ENCODE measurements around the gene ATRNL1.
"Not testable (repeated sequence)": the region's sequence is repeated elsewhere in the genome, so short reads cannot be mapped to it uniquely, and the experiment has no call there.

ATRNL1 gene

DNA sequence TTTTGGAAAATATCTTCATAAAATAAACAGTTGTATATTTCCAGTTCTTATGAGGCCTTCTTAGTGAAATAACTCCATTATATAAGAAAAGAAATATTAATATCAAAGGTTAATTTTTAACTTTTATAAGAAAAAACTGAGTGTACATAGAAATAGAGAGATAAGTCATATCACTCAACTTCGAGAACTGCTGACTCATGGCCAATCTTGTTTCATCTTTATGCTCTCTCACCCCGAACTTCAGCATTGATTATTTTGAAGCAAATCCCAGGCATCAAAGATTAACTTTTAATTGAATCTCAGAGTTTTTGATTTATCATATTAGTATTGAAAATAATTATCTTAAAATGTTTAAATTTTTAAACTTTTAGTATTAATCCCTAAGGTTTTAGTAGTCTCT lies 652.8 kb downstream of the ATRNL1 start:
- H3K36me3 ChIP-seq (ENCODE audit: control insufficient read depth, insufficient read depth, low read length), result no peaks in the 10 kb centered on the region
- H3K27me3 ChIP-seq (replicated peaks; ENCODE audit: control insufficient read depth, insufficient read depth, low read length), result no peaks in the 10 kb centered on the region
- no peak for DNase-seq (ENCODE audit: extremely low read depth, insufficient read length)
- no peak overlapping the region for H3K4me3 ChIP-seq (replicated peaks; ENCODE audit: low read depth, low read length)
- TF ChIP-seq CTCF (IDR thresholded peaks at IDR 0.05; ENCODE audit: insufficient read depth, low read length, poor library complexity, severe bottlenecking), result no peak

GRCh38 chr10:115747811-115748210 lies 654.6 kb downstream of the ATRNL1 start:
- TF ChIP-seq CTCF (IDR thresholded peaks at IDR 0.05; ENCODE audit: insufficient read depth, low read length, poor library complexity, severe bottlenecking), result no peak
- no peaks in the 10 kb centered on the region for H3K36me3 ChIP-seq (ENCODE audit: control insufficient read depth, insufficient read depth, low read length)
- no peaks in the 10 kb centered on the region for H3K27me3 ChIP-seq (replicated peaks; ENCODE audit: control insufficient read depth, insufficient read depth, low read length)
- no peak for DNase-seq (ENCODE audit: extremely low read depth, insufficient read length)
- H3K4me3 ChIP-seq (replicated peaks; ENCODE audit: low read depth, low read length), result no peak overlapping the region

GRCh38 chr10:115758488-115758887 lies 665.3 kb downstream of the ATRNL1 start:
- H3K27me3 ChIP-seq (replicated peaks; ENCODE audit: control insufficient read depth, insufficient read depth, low read length); H3K4me3 ChIP-seq (replicated peaks; ENCODE audit: low read depth, low read length); H3K36me3 ChIP-seq (ENCODE audit: control insufficient read depth, insufficient read depth, low read length); DNase-seq (ENCODE audit: extremely low read depth, insufficient read length): not testable (repeated sequence)

DNA sequence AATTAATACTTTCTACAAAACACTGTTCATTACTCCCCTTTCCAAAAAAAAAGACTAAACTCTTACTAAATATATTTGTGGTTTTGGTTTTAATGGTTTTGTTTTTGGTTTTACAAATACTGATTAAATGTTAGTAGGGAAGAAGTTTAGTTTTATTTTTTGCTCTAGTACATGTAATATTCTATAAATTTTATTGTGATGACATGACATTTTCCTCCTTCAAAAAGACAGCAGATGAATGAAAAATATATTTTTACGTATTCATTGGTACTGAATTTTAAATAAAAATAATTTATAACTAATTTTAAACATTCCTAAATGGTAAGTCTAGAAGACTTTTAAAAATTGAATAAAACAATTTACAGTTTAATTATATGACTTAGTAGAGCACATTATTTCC lies 667.0 kb downstream of the ATRNL1 start:
- Histone ChIP-seq H3K36me3 (ENCODE audit: control insufficient read depth, insufficient read depth, low read length) (no peaks in the 10 kb centered on the region), H3K27me3 (replicated peaks; ENCODE audit: control insufficient read depth, insufficient read depth, low read length) (no peaks in the 10 kb centered on the region), H3K4me3 (replicated peaks; ENCODE audit: low read depth, low read length) (no peak overlapping the region)
- no peak for TF ChIP-seq CTCF (IDR thresholded peaks at IDR 0.05; ENCODE audit: insufficient read depth, low read length, poor library complexity, severe bottlenecking)
- no peak for DNase-seq (ENCODE audit: extremely low read depth, insufficient read length)

DNA sequence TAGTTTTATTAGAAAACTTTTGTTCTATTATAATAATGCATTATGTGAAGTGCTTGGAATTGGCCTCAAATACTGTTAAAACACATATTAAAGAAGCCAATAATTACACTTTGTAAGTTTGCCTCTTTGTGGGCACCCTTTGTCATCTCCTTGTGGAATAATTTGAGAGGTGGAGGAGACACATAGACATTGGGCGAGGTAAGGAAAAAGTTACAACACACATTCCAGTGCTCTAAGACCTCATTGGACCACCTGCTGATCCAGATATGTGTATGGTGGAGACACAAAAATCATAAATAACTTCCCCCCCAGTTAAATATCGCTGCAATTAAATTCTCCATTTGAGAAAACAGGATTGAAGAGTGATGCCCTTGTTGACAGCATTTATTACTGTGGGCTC lies 668.0 kb downstream of the ATRNL1 start:
- Histone ChIP-seq H3K36me3 (ENCODE audit: control insufficient read depth, insufficient read depth, low read length) (no peaks in the 10 kb centered on the region), H3K27me3 (replicated peaks; ENCODE audit: control insufficient read depth, insufficient read depth, low read length) (no peaks in the 10 kb centered on the region), H3K4me3 (replicated peaks; ENCODE audit: low read depth, low read length) (no peak overlapping the region)
- no peak for TF ChIP-seq CTCF (IDR thresholded peaks at IDR 0.05; ENCODE audit: insufficient read depth, low read length, poor library complexity, severe bottlenecking)
- no peak for DNase-seq (ENCODE audit: extremely low read depth, insufficient read length)

DNA sequence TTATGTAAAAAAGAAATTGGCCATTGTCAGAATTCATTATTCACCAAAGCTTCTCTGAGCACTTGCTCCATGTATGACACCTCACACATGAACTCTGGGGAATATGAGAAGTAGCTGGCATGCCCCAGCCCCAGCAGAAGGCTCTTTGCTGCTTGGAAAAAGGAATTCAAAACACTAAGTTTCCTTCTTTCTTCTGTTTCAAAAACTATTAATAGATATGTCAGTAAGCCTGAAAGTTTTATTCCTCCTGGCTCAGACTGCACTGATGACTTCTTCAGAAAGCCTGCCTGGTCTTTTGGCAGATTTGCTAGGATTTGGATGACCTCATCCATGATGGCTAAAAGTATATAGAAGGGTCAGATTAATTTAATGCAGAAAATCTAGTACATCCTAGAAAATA lies 668.9 kb downstream of the ATRNL1 start:
- DNase-seq (ENCODE audit: extremely low read depth, insufficient read length), result no peak

More for the DNA sequence above, 668.9 kb downstream of the ATRNL1 start:
- no peak for TF ChIP-seq CTCF (IDR thresholded peaks at IDR 0.05; ENCODE audit: insufficient read depth, low read length, poor library complexity, severe bottlenecking)
- no peaks in the 10 kb centered on the region for H3K36me3 ChIP-seq (ENCODE audit: control insufficient read depth, insufficient read depth, low read length)
- H3K4me3 ChIP-seq (replicated peaks; ENCODE audit: low read depth, low read length), result no peak overlapping the region
- no peaks in the 10 kb centered on the region for H3K27me3 ChIP-seq (replicated peaks; ENCODE audit: control insufficient read depth, insufficient read depth, low read length)
